H9 (cell line): ENCODE measurements around the gene VAV2. TPM values are rescaled to one million over a fixed set of nuclear protein-coding genes. Genes with fewer than 3 reads are reported as not detected.

Experiments used
- DNase-seq: peaks from one replicate; pipeline ENCODE4 v3.0.0-alpha.2; 2017
- H2AFZ ChIP-seq: one replicate; pipeline ENCODE4 v1.6.1; 2013; ENCODE audit warnings: mild to moderate bottlenecking, low read length, control low read depth, moderate library complexity
- H2AK5ac ChIP-seq: 2 replicates; pipeline ENCODE4 v1.6.1; 2013; ENCODE audit warnings: low read length, control low read depth, mixed read lengths; ENCODE audit not compliant: insufficient read length
- H2BK120ac ChIP-seq: one replicate; pipeline ENCODE4 v1.6.1; 2013; ENCODE audit warnings: low read depth, mild to moderate bottlenecking, low read length, control low read depth, inconsistent platforms; ENCODE audit not compliant: poor library complexity, severe bottlenecking
- H2BK12ac ChIP-seq: 2 replicates; pipeline ENCODE4 v1.6.1; 2013; ENCODE audit warnings: low read length, control low read depth, mixed read lengths, low read depth; ENCODE audit not compliant: insufficient read length
- H2BK15ac ChIP-seq: 2 replicates; pipeline ENCODE4 v1.6.1; 2013; ENCODE audit warnings: low read depth, low read length, control low read depth
- H2BK20ac ChIP-seq: one replicate; pipeline ENCODE4 v1.6.1; 2013; ENCODE audit warnings: low read depth, mild to moderate bottlenecking, low read length, control low read depth, inconsistent platforms; ENCODE audit not compliant: poor library complexity, severe bottlenecking
- H2BK5ac ChIP-seq: 2 replicates; pipeline ENCODE4 v1.6.1; 2013; ENCODE audit warnings: low read length, control low read depth, mixed read lengths; ENCODE audit not compliant: insufficient read length
- H3K14ac ChIP-seq: 2 replicates; pipeline ENCODE4 v1.6.1; 2013; ENCODE audit warnings: low read length, control low read depth; ENCODE audit not compliant: insufficient read depth
- H3K18ac ChIP-seq: 2 replicates; pipeline ENCODE4 v1.6.1; 2013; ENCODE audit warnings: low read depth, mild to moderate bottlenecking, mixed read lengths, low read length, control low read depth; ENCODE audit not compliant: insufficient read length
- H3K23ac ChIP-seq: 2 replicates; pipeline ENCODE4 v1.6.1; 2013; ENCODE audit warnings: low read length, control low read depth, mixed read lengths, low read depth; ENCODE audit not compliant: insufficient read length
- H3K23me2 ChIP-seq: 2 replicates; pipeline ENCODE4 v1.6.1; 2013; ENCODE audit warnings: low read depth, mild to moderate bottlenecking, mixed read lengths, low read length, control low read depth; ENCODE audit not compliant: insufficient read length, poor library complexity, severe bottlenecking
- H3K27ac ChIP-seq: 2 replicates; pipeline ENCODE4 v1.5.1; 2013; ENCODE audit warnings: low read length, control low read depth, mixed read lengths, low read depth; ENCODE audit not compliant: insufficient read length
- H3K27me3 ChIP-seq: 2 replicates; pipeline ENCODE4 v1.6.1; 2013; ENCODE audit warnings: low read length, control low read depth, inconsistent platforms; ENCODE audit not compliant: insufficient read depth
- H3K4ac ChIP-seq: 2 replicates; pipeline ENCODE4 v1.6.1; 2013; ENCODE audit warnings: low read depth, mild to moderate bottlenecking, control low read depth, inconsistent platforms, low read length, moderate library complexity
- H3K4me1 ChIP-seq: 2 replicates; pipeline ENCODE4 v1.6.1; 2013; ENCODE audit warnings: low read length, control low read depth, inconsistent platforms; ENCODE audit not compliant: insufficient read depth
- H3K4me2 ChIP-seq: 2 replicates; pipeline ENCODE4 v1.6.1; 2013; ENCODE audit warnings: low read length, control low read depth, mixed read lengths; ENCODE audit not compliant: insufficient read length, insufficient read depth
- H3K56ac ChIP-seq: 2 replicates; pipeline ENCODE4 v1.6.1; 2013; ENCODE audit warnings: low read depth, mild to moderate bottlenecking, mixed read lengths, low read length, control low read depth; ENCODE audit not compliant: insufficient read length
- H3K79me1 ChIP-seq: 2 replicates; pipeline ENCODE4 v1.6.1; 2013; ENCODE audit warnings: low read depth, mild to moderate bottlenecking, moderate library complexity, low read length, control low read depth, inconsistent platforms; ENCODE audit not compliant: insufficient read depth, poor library complexity, severe bottlenecking
- H3K79me2 ChIP-seq: 2 replicates; pipeline ENCODE4 v1.6.1; 2013; ENCODE audit warnings: low read length, control low read depth, inconsistent platforms; ENCODE audit not compliant: insufficient read depth
- H3K9ac ChIP-seq: 2 replicates; pipeline ENCODE4 v1.6.1; 2013; ENCODE audit warnings: low read length, control low read depth, mixed read lengths; ENCODE audit not compliant: insufficient read length; ENCODE audit errors: extremely low read depth
- H3K9me3 ChIP-seq: one replicate; pipeline ENCODE4 v1.6.1; 2013; ENCODE audit warnings: low read depth, low read length, inconsistent platforms; ENCODE audit not compliant: control insufficient read depth
- H3T11ph ChIP-seq: one replicate; pipeline ENCODE4 v1.6.1; 2013; ENCODE audit warnings: mild to moderate bottlenecking, low read length, control low read depth, inconsistent platforms
- H4K20me1 ChIP-seq: one replicate; pipeline ENCODE4 v1.6.1; 2013; ENCODE audit not compliant: control insufficient read depth, insufficient read length, insufficient read depth
- H4K5ac ChIP-seq: 2 replicates; pipeline ENCODE4 v1.6.1; 2013; ENCODE audit warnings: low read depth, mild to moderate bottlenecking, mixed read lengths, low read length, control low read depth; ENCODE audit not compliant: insufficient read length
- H4K8ac ChIP-seq: replicated peaks from 2 replicates; pipeline ENCODE4 v1.6.1; 2013; ENCODE audit warnings: low read length, control low read depth, mixed read lengths, low read depth; ENCODE audit not compliant: insufficient read length
- H4K91ac ChIP-seq: 2 replicates; pipeline ENCODE4 v1.6.1; 2013; ENCODE audit warnings: low read depth, mild to moderate bottlenecking, moderate library complexity, mixed read lengths, low read length, control low read depth; ENCODE audit not compliant: insufficient read length
- H3K27ac Mint-ChIP-seq, 3 experiments: 2 replicates in 2 of 3; 3 replicates in 1 of 3; pipeline ENCODE4 v1.8.0; 2020 to 2021; ENCODE audit warnings: mixed read lengths in 3 of 3, mild to moderate bottlenecking in 1 of 3, moderate library complexity in 1 of 3
- H3K27me3 Mint-ChIP-seq: 2 replicates; pipeline ENCODE4 v1.8.0; 2021; ENCODE audit warnings: low read depth, mild to moderate bottlenecking, moderate library complexity, mixed read lengths
- H3K36me3 Mint-ChIP-seq, 3 experiments: 2 replicates in 2 of 3; 3 replicates in 1 of 3; pipeline ENCODE4 v1.8.0; 2020 to 2021; ENCODE audit warnings: low read depth in 3 of 3, mixed read lengths in 3 of 3; ENCODE audit not compliant: insufficient read depth in 1 of 3
- H3K4me1 Mint-ChIP-seq, 2 experiments: 2 replicates each; pipeline ENCODE4 v1.8.0; 2020; ENCODE audit warnings: mixed read lengths in 2 of 2
- H3K4me3 Mint-ChIP-seq, 2 experiments: 2 replicates in 1 of 2; 3 replicates in 1 of 2; pipeline ENCODE4 v1.8.0; 2020 to 2021; ENCODE audit warnings: mild to moderate bottlenecking in 2 of 2, mixed read lengths in 2 of 2, moderate library complexity in 1 of 2
- H3K9me3 Mint-ChIP-seq, 2 experiments: 2 replicates in 1 of 2; 3 replicates in 1 of 2; pipeline ENCODE4 v1.8.0; 2020; ENCODE audit warnings: mild to moderate bottlenecking in 2 of 2, mixed read lengths in 2 of 2, moderate library complexity in 1 of 2
- WGBS: extraction: QIAGEN DNeasy Blood & Tissue Kit; methylation state at CpG from one replicate; pipeline ENCODE4 v1.1.7; 2013; ENCODE audit warnings: missing lambda C conversion rate, low lambda C conversion rate, mixed read lengths; ENCODE audit not compliant: insufficient read length; ENCODE audit errors: extremely low coverage; 5-methylcytosine and 5-hydroxymethylcytosine counted together
- total RNA-seq: library from RNA; stranded (reverse); gene quantifications from 2 replicates; pipeline ENCODE4 v1.2.1, GENCODE V29; 2021
- TF ChIP-seq, protein P1 (sequence below): fragments of 200-600 bp; sonication (generic); conservative IDR thresholded peaks from 3 replicates; pipeline ENCODE4 v1.8.0; 2021; ENCODE audit warnings: antibody characterized with exemption, mild to moderate bottlenecking

The VAV2 gene
- total RNA-seq, 1 experiment from 2014 or later, result 58.7 TPM

DNA sequence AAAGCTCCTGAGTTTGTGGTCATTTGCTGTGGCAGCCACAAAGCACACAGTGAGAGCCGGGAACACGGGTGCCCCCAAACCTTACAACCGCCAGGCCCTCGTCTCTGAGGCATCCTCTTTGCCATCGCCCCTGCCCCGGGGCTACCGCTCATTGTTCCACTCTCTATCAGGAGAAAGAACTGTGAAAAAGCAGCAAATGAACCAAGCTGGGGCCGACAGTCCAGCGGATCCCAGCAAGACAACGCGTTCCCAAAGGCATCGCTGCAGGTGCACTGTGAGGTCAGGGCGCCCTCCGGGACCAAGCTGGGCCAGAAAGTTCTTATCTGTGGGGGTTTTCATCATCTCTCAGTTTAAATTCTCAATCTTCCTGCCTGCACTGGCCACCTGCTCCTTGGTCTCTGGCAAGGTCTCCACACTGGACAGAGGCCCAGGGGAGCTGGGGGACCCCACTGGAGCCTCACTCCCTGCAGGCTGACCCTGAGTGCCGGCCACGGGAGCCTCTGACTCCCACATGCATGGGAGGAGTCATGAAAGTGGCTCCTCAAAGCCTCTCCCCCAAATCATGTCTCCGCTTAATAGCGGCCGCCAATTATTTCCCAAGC, 32.1 kb downstream of the VAV2 start:
- peak overlapping the region; percentile 17; the same call in 1 of the 2 replicates for H3K14ac ChIP-seq
- H3K56ac ChIP-seq, result no peak overlapping the region
- H2BK20ac ChIP-seq, result no peak overlapping the region
- H3K79me1 ChIP-seq, result peaks cover 19% of the 10 kb centered on the region
- H3K9ac ChIP-seq, result no peak overlapping the region
- H3K27ac Mint-ChIP-seq, result peak overlapping the region; percentile 87 to 95 (median 87); a peak in 6 of 7 replicates
- no peak overlapping the region for H3K4ac ChIP-seq
- H2BK12ac ChIP-seq, result no peak overlapping the region
- WGBS, result no CpG with 5 or more reads among the region's 19 CpGs
- TF ChIP-seq, protein P1, sequence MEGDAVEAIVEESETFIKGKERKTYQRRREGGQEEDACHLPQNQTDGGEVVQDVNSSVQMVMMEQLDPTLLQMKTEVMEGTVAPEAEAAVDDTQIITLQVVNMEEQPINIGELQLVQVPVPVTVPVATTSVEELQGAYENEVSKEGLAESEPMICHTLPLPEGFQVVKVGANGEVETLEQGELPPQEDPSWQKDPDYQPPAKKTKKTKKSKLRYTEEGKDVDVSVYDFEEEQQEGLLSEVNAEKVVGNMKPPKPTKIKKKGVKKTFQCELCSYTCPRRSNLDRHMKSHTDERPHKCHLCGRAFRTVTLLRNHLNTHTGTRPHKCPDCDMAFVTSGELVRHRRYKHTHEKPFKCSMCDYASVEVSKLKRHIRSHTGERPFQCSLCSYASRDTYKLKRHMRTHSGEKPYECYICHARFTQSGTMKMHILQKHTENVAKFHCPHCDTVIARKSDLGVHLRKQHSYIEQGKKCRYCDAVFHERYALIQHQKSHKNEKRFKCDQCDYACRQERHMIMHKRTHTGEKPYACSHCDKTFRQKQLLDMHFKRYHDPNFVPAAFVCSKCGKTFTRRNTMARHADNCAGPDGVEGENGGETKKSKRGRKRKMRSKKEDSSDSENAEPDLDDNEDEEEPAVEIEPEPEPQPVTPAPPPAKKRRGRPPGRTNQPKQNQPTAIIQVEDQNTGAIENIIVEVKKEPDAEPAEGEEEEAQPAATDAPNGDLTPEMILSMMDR, result no peak
- no peaks in the 10 kb centered on the region for H3K9me3 ChIP-seq
- peaks cover 0 to 8% (median 6%) of the 10 kb centered on the region in 3 experiments; a peak in 5 of 7 replicates for H3K36me3 Mint-ChIP-seq
- no peak for DNase-seq
- no peaks in the 10 kb centered on the region for H4K20me1 ChIP-seq
- H3K23me2 ChIP-seq, result no peaks in the 10 kb centered on the region
- no peak overlapping the region for H2AK5ac ChIP-seq
- no peak overlapping the region for H2BK120ac ChIP-seq
- no peak overlapping the region for H2AFZ ChIP-seq
- no peak overlapping the region for H3T11ph ChIP-seq
- H4K91ac ChIP-seq, result no peak overlapping the region
- no peak overlapping the region for H4K5ac ChIP-seq
- peaks cover 6 to 7% of the 10 kb centered on the region in 2 experiments; a peak in 4 of 5 replicates for H3K9me3 Mint-ChIP-seq
- no peak overlapping the region for H2BK5ac ChIP-seq
- H2BK15ac ChIP-seq, result no peak overlapping the region
- H4K8ac ChIP-seq, result no peak overlapping the region
- no peak overlapping the region for H3K4me2 ChIP-seq
- no peaks in the 10 kb centered on the region for H3K27me3 Mint-ChIP-seq
- H3K4me3 Mint-ChIP-seq, result no peak overlapping the region; a peak in 1 of 5 replicates
- H3K27ac ChIP-seq, result no peak overlapping the region
- peaks cover 9% of the 10 kb centered on the region; the same call in 1 of the 2 replicates for H3K4me1 ChIP-seq
- no peak overlapping the region for H3K18ac ChIP-seq
- no peak overlapping the region for H3K23ac ChIP-seq
- H3K4me1 Mint-ChIP-seq, result peaks cover 61 to 63% of the 10 kb centered on the region in 2 experiments
- no peaks in the 10 kb centered on the region for H3K27me3 ChIP-seq
- H3K79me2 ChIP-seq, result peaks cover 15% of the 10 kb centered on the region; the same call in 1 of the 2 replicates
